ENCODE results near the gene LCE2C.

GRCh38 chr1:152645146-152645545, 29.9 kb upstream of the LCE2C start:
- TF ChIP-seq SUZ12 (IDR thresholded peaks at IDR 0.05; ENCODE audit: extremely low read depth, insufficient read depth, insufficient read length) (no peak), YY1 (IDR thresholded peaks at IDR 0.05; ENCODE audit: insufficient read depth, insufficient read length) (no peak)

All from NT2/D1 (cell line).